HG03280 (cell line): Measurements from ENCODE around the gene ADRA2A.

Experiments used
- ATAC-seq: cut with Tn5 transposase; IDR thresholded peaks from one replicate; pipeline ENCODE4 v1.9.1; 2021; ENCODE audit warnings: mild to moderate bottlenecking, moderate library complexity; ENCODE audit not compliant: unreplicated experiment

ADRA2A gene

GRCh38 chr10:111083222-111084095 is 6.6 kb downstream of the ADRA2A start:
- ATAC-seq: no peak

GRCh38 chr10:111084366-111085255 is 7.8 kb downstream of the ADRA2A start:
- ATAC-seq: no peak

GRCh38 chr10:111085690-111086353 is 9.0 kb downstream of the ADRA2A start:
- ATAC-seq: no peak

GRCh38 chr10:111086574-111086973 is 9.7 kb downstream of the ADRA2A start:
- ATAC-seq: no peak

GRCh38 chr10:111087331-111087756 is 10.5 kb downstream of the ADRA2A start:
- no peak for ATAC-seq

- ATAC-seq: no peak
Observed at GRCh38 chr10:111087968-111088505, 11.2 kb downstream of the ADRA2A start.

GRCh38 chr10:111089293-111089692 is 12.5 kb downstream of the ADRA2A start:
- no peak for ATAC-seq

GRCh38 chr10:111091833-111092232 is 15.0 kb downstream of the ADRA2A start:
- no peak for ATAC-seq

GRCh38 chr10:111093741-111094380 is 17.0 kb downstream of the ADRA2A start:
- no peak for ATAC-seq

- ATAC-seq: no peak
Observed at GRCh38 chr10:111098679-111099437, 22.0 kb downstream of the ADRA2A start.

GRCh38 chr10:111100198-111100597 is 23.4 kb downstream of the ADRA2A start:
- ATAC-seq: no peak

GRCh38 chr10:111101796-111102195 is 25.0 kb downstream of the ADRA2A start:
- ATAC-seq: no peak

GRCh38 chr10:111102359-111102837 is 25.6 kb downstream of the ADRA2A start:
- ATAC-seq: no peak

GRCh38 chr10:111103196-111103840 is 26.5 kb downstream of the ADRA2A start:
- ATAC-seq: no peak

- ATAC-seq: no peak
Observed at GRCh38 chr10:111104811-111105210, 28.0 kb downstream of the ADRA2A start.

GRCh38 chr10:111106081-111106480 is 29.3 kb downstream of the ADRA2A start:
- ATAC-seq: no peak

GRCh38 chr10:111107023-111107422 is 30.2 kb downstream of the ADRA2A start:
- ATAC-seq: no peak

- no peak for ATAC-seq
Observed at GRCh38 chr10:111107846-111108245, 31.0 kb downstream of the ADRA2A start.

GRCh38 chr10:111108441-111108840 is 31.6 kb downstream of the ADRA2A start:
- ATAC-seq: no peak
